ENCODE results near the gene MAP3K5. TPM values are rescaled to one million over a fixed set of nuclear protein-coding genes. Genes with fewer than 3 reads are reported as not detected.
A peak's percentile ranks its signal among the peaks of the same experiment; 100 is the strongest.

MAP3K5 gene
- polyA plus RNA-seq, 6 donors from 2014 or later = 5.8 to 15.5 (median 10.1) TPM

DNA sequence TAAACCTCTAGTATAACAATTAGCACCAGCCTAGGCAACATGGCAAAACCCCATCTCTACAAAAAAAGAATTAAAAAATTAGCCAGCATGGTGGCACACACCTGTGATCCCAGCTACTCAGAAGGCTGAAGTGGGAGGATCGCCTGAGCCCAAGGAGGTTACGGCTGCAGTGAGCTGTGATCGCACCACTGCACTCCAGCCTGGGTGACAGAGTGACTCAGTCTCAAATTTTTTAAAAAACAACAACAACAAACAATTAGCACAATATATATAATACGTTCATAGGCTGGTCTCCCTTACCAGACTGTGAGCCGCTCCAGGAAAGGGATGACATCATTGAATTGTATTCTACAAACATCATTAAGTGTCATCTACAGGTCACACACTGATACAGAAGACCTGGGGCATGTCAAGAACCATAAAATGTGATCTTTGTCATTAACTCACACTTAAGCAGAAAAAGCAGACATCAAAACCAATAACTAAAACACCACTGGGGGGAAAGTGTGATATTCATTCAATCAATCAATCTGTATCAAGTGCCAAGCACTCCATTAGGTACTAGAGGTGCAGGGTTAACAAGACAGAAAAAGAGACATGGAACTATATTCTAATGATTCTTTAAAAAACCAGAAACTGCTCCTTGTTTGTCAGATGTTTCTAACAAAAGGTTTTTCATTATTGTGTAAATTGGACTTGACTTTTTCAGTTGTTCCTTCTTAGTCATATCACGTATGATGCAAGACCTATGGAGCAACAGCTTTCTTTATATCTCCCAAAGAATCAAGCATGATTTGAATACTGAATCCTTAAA is 17.8 kb downstream of the MAP3K5 start:
- H3K27me3 Mint-ChIP-seq = no peaks in the 10 kb centered on the region
- peak overlapping the region in 4 of 8 donors; percentile 16 to 76 (median 46) for H3K4me3 Mint-ChIP-seq
- H3K9me3 Mint-ChIP-seq = peaks cover 0 to 1% (median 0%) of the 10 kb centered on the region in 7 donors
- peaks cover 34 to 55% (median 43%) of the 10 kb centered on the region in 3 donors for H3K4me1 Mint-ChIP-seq
- DNase-seq = no peak
- ATAC-seq (ENCODE audit: low read depth in 2 of 2) = no peak
- peaks cover 4% of the 10 kb centered on the region in 2 donors for H3K36me3 Mint-ChIP-seq
- H3K27ac Mint-ChIP-seq = peak overlapping the region in 3 of 6 donors; percentile 17 to 48 (median 39)

DNA sequence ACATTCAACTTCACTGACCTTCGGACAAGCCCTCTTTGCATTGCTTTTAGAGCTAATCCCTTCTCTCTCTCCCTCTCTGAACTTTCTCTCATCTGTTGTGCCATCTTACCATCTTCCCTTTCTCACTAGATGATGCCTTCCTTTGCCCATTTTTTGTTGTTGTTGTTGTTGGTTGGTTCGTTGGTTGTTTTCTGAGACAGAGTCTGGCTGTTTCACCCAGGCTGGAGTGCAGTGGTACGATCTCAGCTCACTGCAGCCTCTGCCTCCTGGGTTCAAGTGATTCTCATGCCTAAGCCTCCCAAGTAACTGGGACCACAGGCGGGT is 18.8 kb downstream of the MAP3K5 start:
- DNase-seq = no peak
- peak overlapping the region in 5 of 8 donors; percentile 49 to 86 (median 58) for H3K4me3 Mint-ChIP-seq
- H3K36me3 Mint-ChIP-seq = peaks cover 4 to 10% of the 10 kb centered on the region in 2 donors
- H3K4me1 Mint-ChIP-seq = peaks cover 40 to 65% (median 53%) of the 10 kb centered on the region in 3 donors
- H3K9me3 Mint-ChIP-seq = peaks cover 0 to 2% (median 0%) of the 10 kb centered on the region in 7 donors
- ATAC-seq (ENCODE audit: low read depth in 2 of 2) = no peak
- no peaks in the 10 kb centered on the region for H3K27me3 Mint-ChIP-seq
- peak overlapping the region in 5 of 6 donors; percentile 51 to 93 (median 87) for H3K27ac Mint-ChIP-seq

DNA sequence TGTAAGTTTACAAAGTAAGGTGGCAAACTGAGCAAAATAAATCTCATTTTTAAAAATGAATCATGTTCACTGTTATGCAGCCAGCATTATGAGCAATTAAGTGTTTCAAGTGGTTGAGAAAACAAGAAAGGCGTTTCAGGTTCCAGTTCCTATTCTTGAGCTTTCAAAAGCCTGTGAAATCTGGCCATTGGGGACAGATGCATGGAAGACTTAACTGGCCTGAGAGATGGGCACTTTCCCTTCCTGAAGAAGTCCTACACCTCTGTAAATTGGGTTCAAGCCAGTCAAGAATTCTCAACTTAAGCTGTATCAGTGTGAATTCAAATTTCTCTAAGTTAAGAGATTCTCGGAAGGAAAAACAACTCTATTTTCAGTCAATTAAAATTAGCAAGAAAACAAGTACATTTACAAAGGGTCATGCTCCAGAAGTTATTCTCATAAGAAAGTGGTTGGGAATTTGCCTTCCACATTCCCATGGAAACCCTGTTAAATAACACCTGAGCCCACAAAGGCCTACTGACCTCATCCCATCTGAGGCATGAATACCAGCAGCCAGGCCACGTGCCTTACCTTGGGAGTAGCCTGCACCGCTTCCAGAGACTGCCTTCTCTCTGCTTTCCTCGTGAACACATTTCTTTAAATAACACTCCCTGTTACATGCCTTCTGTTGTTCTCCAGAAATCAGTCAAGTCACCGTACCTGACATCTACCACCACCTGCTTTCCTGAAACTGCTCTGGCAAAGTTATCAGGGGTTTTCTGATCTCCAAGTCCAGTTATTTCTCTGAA is 19.4 kb downstream of the MAP3K5 start:
- peak; percentile 30 to 43 for ATAC-seq (ENCODE audit: low read depth in 2 of 2)
- Mint-ChIP-seq H3K4me3 (peak overlapping the region in 7 of 8 donors; percentile 42 to 86 (median 58)), H3K27ac (peak overlapping the region; percentile 21 to 93 (median 80)), H3K4me1 (peaks cover 45 to 70% (median 58%) of the 10 kb centered on the region in 3 donors), H3K9me3 (peaks cover 0 to 2% (median 0%) of the 10 kb centered on the region in 7 donors), H3K27me3 (no peaks in the 10 kb centered on the region), H3K36me3 (peaks cover 4 to 10% of the 10 kb centered on the region in 2 donors)
- DNase-seq = no peak

DNA sequence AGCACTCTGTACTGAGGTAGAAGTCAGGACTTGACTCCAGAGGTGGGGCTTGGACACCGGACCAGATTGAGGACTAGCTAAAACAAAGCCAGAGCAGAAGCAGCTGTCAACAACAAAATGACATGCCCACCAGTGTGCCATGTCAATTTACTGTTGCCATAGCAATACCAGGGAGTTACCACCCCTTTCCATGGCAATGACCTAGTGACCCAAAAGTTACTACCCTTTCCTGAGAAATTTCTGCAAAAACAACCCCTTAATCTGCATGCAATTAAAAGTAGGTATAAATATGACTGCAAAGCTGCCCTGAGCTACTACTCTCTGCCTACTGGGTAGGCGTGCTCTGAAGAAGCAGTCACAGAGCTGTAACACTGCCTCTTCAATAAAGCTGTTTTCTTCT is 21.0 kb downstream of the MAP3K5 start:
- no peak for ATAC-seq (ENCODE audit: low read depth in 2 of 2)
- Mint-ChIP-seq H3K27ac (peak overlapping the region in 1 of 6 donors; percentile 42), H3K4me1 (peaks cover 56 to 84% (median 71%) of the 10 kb centered on the region in 3 donors)

DNA sequence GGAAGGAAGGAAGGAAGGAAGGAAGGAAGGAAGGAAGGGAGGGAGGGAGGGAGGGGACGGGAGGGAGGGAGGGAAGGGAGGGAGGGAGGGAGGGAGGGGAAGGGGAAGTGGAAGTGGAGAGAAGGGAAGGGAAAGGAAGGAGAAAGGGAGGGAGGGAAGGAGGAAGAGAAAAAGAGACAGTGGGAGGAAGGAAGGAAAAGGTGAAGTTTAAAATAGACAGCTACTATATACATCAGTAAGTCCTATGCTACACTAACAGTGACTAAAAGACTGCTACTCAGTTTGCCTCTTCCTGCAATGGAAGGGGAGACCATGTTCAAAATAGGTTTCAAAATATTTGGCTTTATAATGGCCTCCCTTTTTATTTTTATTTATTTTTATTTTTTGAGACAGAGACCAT is 22.5 kb downstream of the MAP3K5 start:
- no peaks in the 10 kb centered on the region for H3K27me3 Mint-ChIP-seq
- peak overlapping the region in 3 of 6 donors; percentile 15 to 76 (median 52) for H3K27ac Mint-ChIP-seq
- ATAC-seq (ENCODE audit: low read depth in 2 of 2) = no peak
- H3K9me3 Mint-ChIP-seq = peaks cover 0 to 2% (median 0%) of the 10 kb centered on the region in 7 donors
- H3K36me3 Mint-ChIP-seq = peaks cover 4 to 10% of the 10 kb centered on the region in 2 donors
- no peak for DNase-seq
- H3K4me1 Mint-ChIP-seq = peaks cover 58 to 87% (median 75%) of the 10 kb centered on the region in 3 donors
- H3K4me3 Mint-ChIP-seq = no peak overlapping the region

More for the DNA sequence above, 21.0 kb downstream of the MAP3K5 start:
- peaks cover 0 to 2% (median 0%) of the 10 kb centered on the region in 7 donors for H3K9me3 Mint-ChIP-seq
- no peak for DNase-seq
- H3K36me3 Mint-ChIP-seq = peaks cover 4 to 10% of the 10 kb centered on the region in 2 donors
- H3K27me3 Mint-ChIP-seq = no peaks in the 10 kb centered on the region
- H3K4me3 Mint-ChIP-seq = peak overlapping the region in 3 of 8 donors; percentile 6 to 78 (median 63)

DNA sequence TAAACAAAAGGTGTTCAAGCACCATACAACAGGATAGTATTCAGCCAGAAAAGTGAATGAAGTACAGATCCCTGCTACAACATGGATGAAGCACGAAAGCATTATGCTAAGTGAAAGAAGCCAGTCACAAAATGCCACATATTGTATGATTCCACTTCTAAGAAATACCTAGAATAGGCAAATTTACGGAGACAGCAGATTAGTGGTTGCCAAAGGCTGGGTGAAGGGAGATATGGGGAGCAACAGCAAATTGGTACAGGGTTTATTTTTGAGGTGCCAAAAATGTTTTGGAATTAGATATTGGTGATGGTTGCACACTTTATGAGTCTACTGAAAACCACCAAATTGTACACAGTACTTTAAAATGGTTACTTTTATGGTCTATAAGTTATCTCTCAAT is 23.2 kb downstream of the MAP3K5 start:
- Mint-ChIP-seq H3K27ac (peak overlapping the region in 5 of 6 donors; percentile 47 to 88 (median 63)), H3K36me3 (peaks cover 4 to 10% of the 10 kb centered on the region in 2 donors), H3K27me3 (no peaks in the 10 kb centered on the region), H3K4me3 (peak overlapping the region in 3 of 8 donors; percentile 14 to 30 (median 21)), H3K9me3 (peaks cover 0 to 2% (median 0%) of the 10 kb centered on the region in 7 donors), H3K4me1 (peaks cover 57 to 87% (median 75%) of the 10 kb centered on the region in 3 donors)
- no peak for ATAC-seq (ENCODE audit: low read depth in 2 of 2)
- DNase-seq = no peak

DNA sequence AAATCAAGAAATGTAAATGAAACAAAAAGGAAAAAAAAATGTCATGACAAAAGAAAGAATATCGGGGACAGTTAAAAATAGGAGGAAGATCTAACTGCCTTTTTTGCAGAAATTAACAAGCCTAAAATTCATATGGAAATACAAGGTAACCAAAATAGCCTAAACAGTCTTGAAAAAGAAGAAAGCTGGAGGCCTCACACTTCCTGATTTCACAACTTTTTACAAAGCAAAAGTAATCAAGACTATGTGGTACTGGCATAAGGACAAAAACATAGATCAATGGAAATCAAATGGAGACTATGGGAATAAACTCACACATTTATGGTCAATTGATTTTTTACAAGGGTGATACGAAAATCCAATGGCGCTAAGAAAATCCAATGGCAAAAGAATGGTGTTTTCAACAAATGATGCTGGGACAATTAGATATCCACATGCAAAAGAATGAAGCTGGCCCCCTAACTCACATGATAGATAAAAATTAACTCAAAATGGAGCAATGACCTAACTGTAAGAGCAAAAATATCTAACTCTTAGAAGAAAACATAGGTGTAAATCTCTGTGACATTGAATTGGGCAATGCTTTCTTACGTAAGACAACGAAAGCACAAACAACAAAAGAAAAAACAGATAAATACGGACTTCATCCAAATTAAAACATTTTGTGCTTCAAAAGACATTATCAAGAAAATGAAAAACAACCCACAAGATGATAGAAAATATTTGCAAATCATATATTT is 24.5 kb downstream of the MAP3K5 start:
- DNase-seq = no peak
- ATAC-seq (ENCODE audit: low read depth in 2 of 2) = no peak
- H3K9me3 Mint-ChIP-seq = peaks cover 0 to 2% (median 0%) of the 10 kb centered on the region in 7 donors

DNA sequence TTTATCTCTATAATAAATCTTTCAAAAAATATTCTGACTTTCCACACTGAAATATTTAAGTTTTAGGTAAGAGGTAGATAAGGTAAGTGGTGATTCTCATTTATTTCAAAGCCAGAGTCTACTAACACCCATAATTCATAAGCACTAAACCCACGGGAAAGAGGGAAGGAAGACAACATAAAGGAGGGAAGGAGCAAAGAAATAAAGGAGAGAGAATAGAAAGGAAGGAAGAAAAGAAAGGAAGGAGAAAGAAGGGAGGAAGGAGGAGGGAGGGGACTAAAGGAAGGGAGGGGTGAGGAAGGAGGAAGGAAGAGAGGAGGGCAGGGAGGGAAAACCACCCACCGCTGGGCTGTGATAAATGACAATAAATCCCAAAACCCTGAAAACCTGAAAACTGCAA is 25.2 kb downstream of the MAP3K5 start:
- Mint-ChIP-seq H3K36me3 (peaks cover 0 to 10% of the 10 kb centered on the region in 2 donors), H3K27me3 (no peaks in the 10 kb centered on the region), H3K9me3 (peaks cover 0 to 2% (median 0%) of the 10 kb centered on the region in 7 donors), H3K4me3 (peak overlapping the region in 7 of 8 donors; percentile 6 to 85 (median 38)), H3K27ac (peak overlapping the region; percentile 50 to 98 (median 94)), H3K4me1 (peaks cover 61 to 87% (median 75%) of the 10 kb centered on the region in 3 donors)
- no peak for DNase-seq
- no peak for ATAC-seq (ENCODE audit: low read depth in 2 of 2)

More for the DNA sequence above, 24.5 kb downstream of the MAP3K5 start:
- Mint-ChIP-seq H3K4me3 (peak overlapping the region in 7 of 8 donors; percentile 6 to 85 (median 36)), H3K27ac (peak overlapping the region; percentile 88 to 98 (median 94)), H3K4me1 (peaks cover 59 to 87% (median 75%) of the 10 kb centered on the region in 3 donors), H3K27me3 (no peaks in the 10 kb centered on the region), H3K36me3 (peaks cover 0 to 10% of the 10 kb centered on the region in 2 donors)

DNA sequence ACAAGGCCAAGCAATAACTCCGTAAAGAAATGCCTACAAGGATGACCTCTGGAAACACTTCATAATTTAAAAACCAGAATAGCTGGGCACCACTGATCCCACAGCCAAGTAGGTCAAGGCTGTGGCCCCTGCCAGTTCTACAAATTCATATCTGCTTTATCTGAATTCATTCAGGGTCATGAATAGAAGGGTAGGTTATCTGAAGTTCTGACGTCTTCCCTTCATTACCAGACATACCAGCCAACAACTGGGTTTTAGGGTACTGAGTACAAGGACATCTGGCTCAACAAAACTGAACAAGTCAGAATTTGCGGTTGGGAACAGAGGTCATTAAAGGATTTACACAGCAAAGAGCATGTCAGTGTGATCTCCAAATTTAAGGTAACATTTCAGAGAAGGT is 26.0 kb downstream of the MAP3K5 start:
- ATAC-seq (ENCODE audit: low read depth in 2 of 2) = no peak
- Mint-ChIP-seq H3K4me1 (peaks cover 66 to 87% (median 78%) of the 10 kb centered on the region in 3 donors), H3K27me3 (no peaks in the 10 kb centered on the region), H3K27ac (peak overlapping the region; percentile 61 to 92 (median 88)), H3K9me3 (peaks cover 0 to 2% (median 0%) of the 10 kb centered on the region in 7 donors), H3K36me3 (peaks cover 0 to 10% of the 10 kb centered on the region in 2 donors), H3K4me3 (peak overlapping the region in 2 of 8 donors; percentile 66 to 72)
- no peak for DNase-seq

DNA sequence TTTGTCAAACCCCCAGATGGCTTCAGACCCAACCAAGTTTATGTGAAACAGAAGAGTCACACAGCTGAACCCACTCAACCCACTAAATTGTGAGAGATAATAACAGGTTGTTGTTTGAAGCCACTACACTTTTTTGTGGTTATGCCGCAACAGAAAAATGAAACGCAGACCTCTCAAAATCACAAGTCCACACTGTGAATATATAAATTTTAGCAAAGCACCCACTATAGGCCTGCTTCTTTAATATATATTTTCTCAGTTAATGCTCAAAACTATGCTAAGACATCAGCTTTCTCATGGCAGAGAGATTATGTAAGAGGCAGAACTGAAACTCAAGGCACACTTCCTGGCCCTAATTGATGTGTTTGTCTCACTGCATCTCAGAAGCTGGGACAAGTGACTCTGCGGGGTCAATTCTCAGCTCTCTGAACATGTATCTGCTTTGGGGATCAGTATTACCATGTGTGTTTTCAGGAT is 27.7 kb downstream of the MAP3K5 start:
- ATAC-seq (ENCODE audit: low read depth in 2 of 2) (peak; percentile 78 to 79), DNase-seq (peak; percentile 61)
- peak overlapping the region; percentile 88 to 96 (median 92) for H3K27ac Mint-ChIP-seq
- H3K9me3 Mint-ChIP-seq = peaks cover 0 to 2% (median 0%) of the 10 kb centered on the region in 7 donors
- peak overlapping the region; percentile 31 to 91 (median 74) for H3K4me3 Mint-ChIP-seq
- peaks cover 0 to 8% of the 10 kb centered on the region in 2 donors for H3K36me3 Mint-ChIP-seq
- peaks cover 67 to 95% (median 84%) of the 10 kb centered on the region in 3 donors for H3K4me1 Mint-ChIP-seq
- H3K27me3 Mint-ChIP-seq = no peaks in the 10 kb centered on the region

DNA sequence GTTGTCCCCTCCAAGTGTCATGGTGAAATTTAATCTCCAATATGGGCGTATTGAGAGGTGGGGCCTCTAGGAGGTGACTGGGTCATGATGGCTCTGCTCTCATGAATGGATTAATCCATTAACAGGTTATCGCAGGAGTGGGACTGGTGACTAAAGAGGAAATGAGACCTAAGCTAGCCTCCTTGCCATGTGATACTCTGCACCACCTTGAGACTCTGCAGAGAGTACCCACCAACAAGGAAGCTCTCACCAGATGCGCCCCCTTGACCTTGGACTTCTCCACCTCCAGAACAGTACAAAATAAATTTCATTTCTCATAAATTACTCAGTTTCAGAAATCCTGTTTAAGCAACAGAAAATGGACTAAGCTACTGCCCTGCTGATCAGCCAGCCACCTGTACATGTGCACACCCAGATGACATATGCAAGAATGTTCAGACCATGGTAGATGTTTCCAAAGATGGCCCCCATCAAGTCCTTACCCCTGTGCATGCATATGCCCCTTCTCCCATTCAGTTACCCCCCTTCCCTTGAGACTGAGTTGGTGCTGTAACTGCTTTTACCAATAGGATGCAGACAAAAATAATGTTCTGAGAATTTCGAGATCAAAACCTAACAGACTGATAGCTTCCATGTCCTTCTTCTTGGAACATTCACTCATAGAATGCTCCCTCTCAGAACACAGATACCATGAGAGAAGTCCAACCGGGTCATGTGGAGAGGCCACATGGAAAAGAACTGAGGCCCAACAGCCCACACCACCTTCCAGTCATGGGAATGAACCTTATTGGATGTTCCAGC is 28.4 kb downstream of the MAP3K5 start:
- no peaks in the 10 kb centered on the region for H3K9me3 Mint-ChIP-seq
- peak; percentile 52 to 53 for ATAC-seq (ENCODE audit: low read depth in 2 of 2)

DNA sequence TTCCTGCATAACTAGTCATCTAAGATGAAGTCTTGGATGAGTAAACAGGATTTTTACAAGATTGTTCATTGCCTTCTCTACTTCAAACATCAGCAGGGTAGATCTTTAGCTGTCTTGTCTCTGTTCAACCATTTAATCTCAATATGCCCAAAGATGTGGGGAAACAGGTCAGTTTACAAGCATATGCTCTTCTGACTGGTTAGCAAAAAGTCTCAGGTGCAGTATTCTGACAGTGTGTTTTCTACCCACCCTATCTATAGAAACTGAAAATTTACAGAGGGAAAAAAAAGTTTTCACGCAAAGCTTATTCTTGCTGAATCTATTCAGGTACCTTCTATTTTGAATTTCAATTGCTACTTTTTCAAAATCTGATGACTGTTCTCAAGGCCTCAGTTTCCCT is 29.0 kb downstream of the MAP3K5 start:
- peak overlapping the region; percentile 87 to 96 (median 92) for H3K27ac Mint-ChIP-seq

More for the DNA sequence above, 28.4 kb downstream of the MAP3K5 start:
- Mint-ChIP-seq H3K27ac (peak overlapping the region; percentile 88 to 96 (median 92)), H3K36me3 (peaks cover 0 to 1% of the 10 kb centered on the region in 2 donors), H3K27me3 (no peaks in the 10 kb centered on the region), H3K4me3 (peak overlapping the region; percentile 48 to 91 (median 76)), H3K4me1 (peaks cover 60 to 91% (median 77%) of the 10 kb centered on the region in 3 donors)
- no peak for DNase-seq

More for the DNA sequence above, 29.0 kb downstream of the MAP3K5 start:
- ATAC-seq (ENCODE audit: low read depth in 2 of 2) = no peak
- H3K4me3 Mint-ChIP-seq = peak overlapping the region; percentile 21 to 91 (median 76)
- no peaks in the 10 kb centered on the region for H3K36me3 Mint-ChIP-seq
- DNase-seq = no peak
- no peaks in the 10 kb centered on the region for H3K9me3 Mint-ChIP-seq
- no peaks in the 10 kb centered on the region for H3K27me3 Mint-ChIP-seq
- peaks cover 58 to 84% (median 72%) of the 10 kb centered on the region in 3 donors for H3K4me1 Mint-ChIP-seq
